Measurements from ENCODE around the gene ARAF.

Gene ARAF

GRCh38 chrX:47543496-47543895 lies 17.5 kb upstream of the ARAF start:
- no peak overlapping the region for H3K4me3 ChIP-seq (IDR thresholded peaks at IDR 0.05; ENCODE audit: insufficient read depth, low read depth, low read length)
- H2AFZ ChIP-seq (ENCODE audit: low read depth): no peak overlapping the region
- TF ChIP-seq, protein P1, sequence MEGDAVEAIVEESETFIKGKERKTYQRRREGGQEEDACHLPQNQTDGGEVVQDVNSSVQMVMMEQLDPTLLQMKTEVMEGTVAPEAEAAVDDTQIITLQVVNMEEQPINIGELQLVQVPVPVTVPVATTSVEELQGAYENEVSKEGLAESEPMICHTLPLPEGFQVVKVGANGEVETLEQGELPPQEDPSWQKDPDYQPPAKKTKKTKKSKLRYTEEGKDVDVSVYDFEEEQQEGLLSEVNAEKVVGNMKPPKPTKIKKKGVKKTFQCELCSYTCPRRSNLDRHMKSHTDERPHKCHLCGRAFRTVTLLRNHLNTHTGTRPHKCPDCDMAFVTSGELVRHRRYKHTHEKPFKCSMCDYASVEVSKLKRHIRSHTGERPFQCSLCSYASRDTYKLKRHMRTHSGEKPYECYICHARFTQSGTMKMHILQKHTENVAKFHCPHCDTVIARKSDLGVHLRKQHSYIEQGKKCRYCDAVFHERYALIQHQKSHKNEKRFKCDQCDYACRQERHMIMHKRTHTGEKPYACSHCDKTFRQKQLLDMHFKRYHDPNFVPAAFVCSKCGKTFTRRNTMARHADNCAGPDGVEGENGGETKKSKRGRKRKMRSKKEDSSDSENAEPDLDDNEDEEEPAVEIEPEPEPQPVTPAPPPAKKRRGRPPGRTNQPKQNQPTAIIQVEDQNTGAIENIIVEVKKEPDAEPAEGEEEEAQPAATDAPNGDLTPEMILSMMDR (conservative IDR thresholded peaks at IDR 0.05; ENCODE audit: low read depth, low read length): no peak
- H3K36me3 ChIP-seq (ENCODE audit: insufficient read depth): no peaks in the 10 kb centered on the region
- no peak overlapping the region for H3K27ac ChIP-seq
- H3K9ac ChIP-seq: no peak overlapping the region
- no peaks in the 10 kb centered on the region for H3K79me2 ChIP-seq (ENCODE audit: insufficient read depth, low read depth)
- H3K27me3 ChIP-seq (ENCODE audit: insufficient read depth, low read depth): no peaks in the 10 kb centered on the region
- H4K20me1 ChIP-seq (ENCODE audit: insufficient read depth): no peaks in the 10 kb centered on the region
- peaks cover 11% of the 10 kb centered on the region for H3K4me1 ChIP-seq (ENCODE audit: low read depth, poor library complexity, severe bottlenecking)
- no peak overlapping the region for H3K4me2 ChIP-seq

DNA sequence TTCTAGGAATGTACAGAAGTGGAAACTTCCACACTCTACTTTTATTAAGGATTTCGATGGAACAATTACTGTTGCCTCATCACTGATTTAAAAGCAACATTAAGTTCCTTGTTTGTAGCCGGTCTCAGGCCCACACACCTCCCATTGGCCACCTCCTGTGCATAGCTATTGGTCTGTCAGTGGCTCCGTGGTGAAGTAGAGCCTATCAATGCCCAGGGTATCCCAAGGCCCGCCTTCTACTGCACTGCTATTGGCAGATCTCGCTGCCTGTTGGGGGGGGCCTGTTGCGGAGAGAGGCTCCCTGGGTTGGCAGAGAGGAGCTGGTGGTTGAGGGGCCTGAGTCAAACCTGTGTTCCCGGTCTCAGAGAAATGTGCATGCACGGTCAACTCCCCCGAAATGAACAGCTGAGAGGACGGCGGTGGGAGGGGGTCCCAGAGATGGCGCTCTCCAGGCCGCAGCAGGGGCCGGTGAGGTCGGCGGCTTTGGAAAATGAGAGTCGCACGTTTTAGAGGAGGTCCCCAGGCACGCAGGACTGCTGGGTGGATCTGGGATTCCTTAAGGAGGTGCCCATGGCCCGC lies 4.9 kb upstream of the ARAF start:
- TF ChIP-seq, protein P1 (conservative IDR thresholded peaks at IDR 0.05; ENCODE audit: low read depth, low read length): no peak
- no peak overlapping the region for H3K4me2 ChIP-seq

DNA sequence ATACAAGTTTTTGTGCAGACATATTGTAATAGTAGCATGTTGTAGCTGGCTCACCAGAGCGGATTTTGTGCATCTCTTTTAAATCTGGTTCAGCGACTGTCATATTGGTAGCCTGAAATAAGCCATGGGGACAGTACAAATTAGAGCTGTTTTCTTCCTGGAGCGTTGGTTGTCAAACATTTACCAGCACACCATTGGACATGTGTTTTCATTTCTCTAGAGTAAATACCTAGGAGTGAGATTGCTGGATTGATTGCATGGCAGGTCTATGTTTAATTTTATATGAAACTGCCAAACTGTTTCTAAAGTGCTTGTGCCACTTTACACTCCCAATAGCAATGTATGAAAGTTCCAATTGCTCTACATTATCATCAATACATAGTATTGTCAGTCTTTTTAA lies 2.6 kb upstream of the ARAF start:
- Histone ChIP-seq H4K20me1 (ENCODE audit: insufficient read depth) (no peaks in the 10 kb centered on the region), H3K4me3 (IDR thresholded peaks at IDR 0.05; ENCODE audit: insufficient read depth, low read depth, low read length) (no peak overlapping the region), H3K36me3 (ENCODE audit: insufficient read depth) (no peaks in the 10 kb centered on the region), H3K27ac (no peak overlapping the region), H3K9ac (no peak overlapping the region), H3K4me1 (ENCODE audit: low read depth, poor library complexity, severe bottlenecking) (peaks cover 33% of the 10 kb centered on the region), H3K79me2 (ENCODE audit: insufficient read depth, low read depth) (peaks cover 4% of the 10 kb centered on the region; the same call in 1 of the 2 replicates), H2AFZ (ENCODE audit: low read depth) (no peak overlapping the region), H3K4me2 (no peak overlapping the region), H3K27me3 (ENCODE audit: insufficient read depth, low read depth) (no peaks in the 10 kb centered on the region)
- TF ChIP-seq, protein P1 (conservative IDR thresholded peaks at IDR 0.05; ENCODE audit: low read depth, low read length): no peak

More for the DNA sequence above, 4.9 kb upstream of the ARAF start:
- no peaks in the 10 kb centered on the region for H3K27me3 ChIP-seq (ENCODE audit: insufficient read depth, low read depth)
- H3K36me3 ChIP-seq (ENCODE audit: insufficient read depth): no peaks in the 10 kb centered on the region
- H4K20me1 ChIP-seq (ENCODE audit: insufficient read depth): no peaks in the 10 kb centered on the region
- no peaks in the 10 kb centered on the region for H3K79me2 ChIP-seq (ENCODE audit: insufficient read depth, low read depth)
- H3K9ac ChIP-seq: no peak overlapping the region
- H3K27ac ChIP-seq: no peak overlapping the region
- H3K4me1 ChIP-seq (ENCODE audit: low read depth, poor library complexity, severe bottlenecking): peaks cover 44% of the 10 kb centered on the region
- no peak overlapping the region for H2AFZ ChIP-seq (ENCODE audit: low read depth)
- no peak overlapping the region for H3K4me3 ChIP-seq (IDR thresholded peaks at IDR 0.05; ENCODE audit: insufficient read depth, low read depth, low read length)

- TF ChIP-seq, protein P1 (conservative IDR thresholded peaks at IDR 0.05; ENCODE audit: low read depth, low read length): no peak
- no peak overlapping the region for H3K4me3 ChIP-seq (IDR thresholded peaks at IDR 0.05; ENCODE audit: insufficient read depth, low read depth, low read length)
- peak overlapping the region; percentile 78 for H3K27ac ChIP-seq
- no peaks in the 10 kb centered on the region for H3K36me3 ChIP-seq (ENCODE audit: insufficient read depth)
- H4K20me1 ChIP-seq (ENCODE audit: insufficient read depth): no peaks in the 10 kb centered on the region
- H3K79me2 ChIP-seq (ENCODE audit: insufficient read depth, low read depth): peaks cover 4% of the 10 kb centered on the region; the same call in 1 of the 2 replicates
- H3K27me3 ChIP-seq (ENCODE audit: insufficient read depth, low read depth): no peaks in the 10 kb centered on the region
- peaks cover 26% of the 10 kb centered on the region for H3K4me1 ChIP-seq (ENCODE audit: low read depth, poor library complexity, severe bottlenecking)
- H3K9ac ChIP-seq: peak overlapping the region; percentile 71; the same call in 1 of the 2 replicates
- H2AFZ ChIP-seq (ENCODE audit: low read depth): peak overlapping the region; percentile 78
- H3K4me2 ChIP-seq: peak overlapping the region; percentile 73
Observed at GRCh38 chrX:47560179-47560933, 649 bp upstream of the ARAF start.

All from KMS-11 (cell line).